ENCODE measurements around the gene UHMK1.

GRCh38 chr1:162535501-162535900, 37.9 kb downstream of the UHMK1 start:
- TF ChIP-seq CTCF (IDR thresholded peaks at IDR 0.05; ENCODE audit: insufficient read depth, low read length), result no peak
- TF ChIP-seq REST (IDR thresholded peaks at IDR 0.05; ENCODE audit: insufficient replicate concordance, low read depth), result no peak
- no peak for TF ChIP-seq POLR2AphosphoS5 (IDR thresholded peaks at IDR 0.05; ENCODE audit: low read depth)
- no peak for TF ChIP-seq SPI1 (IDR thresholded peaks at IDR 0.05; ENCODE audit: borderline replicate concordance, low read depth)

All from HL-60 (cell line).